Measurements from ENCODE around the gene ZNF320. TPM values are rescaled to one million over a fixed set of nuclear protein-coding genes. Genes with fewer than 3 reads are reported as not detected.
"Not testable (repeated sequence)": the region's sequence is repeated elsewhere in the genome, so short reads cannot be mapped to it uniquely, and the experiment has no call there.

ZNF320 gene
- total RNA-seq, 1 donor from 2014 or later, result 11.1 TPM

DNA sequence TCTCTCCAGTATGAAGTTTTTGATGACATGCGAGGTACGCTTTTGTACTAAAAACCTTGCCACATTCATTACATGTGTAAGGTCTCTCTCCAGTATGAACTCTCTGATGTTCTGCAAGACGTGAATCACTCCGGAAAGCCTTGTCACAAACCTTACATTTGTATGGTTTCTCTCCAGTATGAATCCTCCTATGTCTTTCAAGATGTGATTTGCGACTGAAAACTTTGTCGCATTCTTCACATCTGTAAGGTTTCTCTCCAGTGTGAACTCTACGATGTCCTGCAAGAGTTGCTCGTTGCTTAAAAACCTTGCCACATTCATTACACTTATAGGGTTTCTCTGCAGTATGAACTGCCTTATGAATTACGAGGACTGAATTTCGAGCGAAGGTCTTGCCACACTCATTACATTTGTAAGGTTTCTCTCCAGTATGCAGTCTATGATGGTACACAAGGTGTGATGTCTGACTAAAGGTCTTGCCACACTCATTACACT, 16.5 kb downstream of the ZNF320 start:
- no peak for DNase-seq
- intact Hi-C loops (cut with micrococcal nuclease), result no loop called here
- Histone ChIP-seq H3K9me3 (replicated peaks) (peaks cover 52% of the 10 kb centered on the region), H3K4me1 (no peaks in the 10 kb centered on the region), H3K36me3 (peaks cover 81% of the 10 kb centered on the region), H3K27me3 (ENCODE audit: low read depth) (no peaks in the 10 kb centered on the region), H3K4me3 (no peak overlapping the region), H3K27ac (replicated peaks) (no peak overlapping the region)
- no peak for TF ChIP-seq CTCF (IDR thresholded peaks at IDR 0.05; ENCODE audit: borderline replicate concordance)

GRCh38 chr19:52872996-52873395, 24.4 kb downstream of the ZNF320 start:
- H3K4me3 ChIP-seq; DNase-seq; H3K36me3 ChIP-seq; H3K27ac ChIP-seq (replicated peaks); intact Hi-C loops (cut with micrococcal nuclease); H3K9me3 ChIP-seq (replicated peaks); H3K4me1 ChIP-seq; H3K27me3 ChIP-seq (ENCODE audit: low read depth): not testable (repeated sequence)

DNA sequence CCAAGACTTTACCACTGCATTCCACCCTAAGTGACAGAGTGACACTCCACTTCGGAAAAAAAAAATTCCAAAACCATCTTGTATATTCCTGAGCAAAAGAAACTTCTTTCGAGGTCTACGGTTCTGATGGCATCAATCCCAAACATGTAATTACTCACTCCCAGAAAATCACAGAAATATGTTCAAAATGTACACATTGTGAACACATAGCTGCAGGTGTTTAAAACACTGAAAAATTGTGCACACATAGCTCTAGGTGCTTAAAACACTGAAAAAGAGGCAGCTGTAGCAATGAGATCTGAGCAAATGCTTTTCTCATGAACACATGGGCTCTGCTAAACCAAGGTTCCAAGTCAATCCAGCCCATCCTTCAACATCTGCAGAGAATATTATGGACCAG, 26.0 kb downstream of the ZNF320 start:
- DNase-seq, result no peak
- H3K4me1 ChIP-seq, result no peaks in the 10 kb centered on the region
- no peaks in the 10 kb centered on the region for H3K36me3 ChIP-seq
- no peak overlapping the region for H3K4me3 ChIP-seq
- H3K27me3 ChIP-seq (ENCODE audit: low read depth), result no peaks in the 10 kb centered on the region
- intact Hi-C loops (cut with micrococcal nuclease), result no loop called here
- H3K27ac ChIP-seq (replicated peaks), result no peak overlapping the region
- no peak for TF ChIP-seq CTCF (IDR thresholded peaks at IDR 0.05; ENCODE audit: borderline replicate concordance)
- no peaks in the 10 kb centered on the region for H3K9me3 ChIP-seq (replicated peaks)

GRCh38 chr19:52868031-52868430, 29.4 kb downstream of the ZNF320 start:
- intact Hi-C loops (cut with micrococcal nuclease); H3K27me3 ChIP-seq (ENCODE audit: low read depth); H3K36me3 ChIP-seq; DNase-seq; H3K9me3 ChIP-seq (replicated peaks); H3K27ac ChIP-seq (replicated peaks); H3K4me1 ChIP-seq; H3K4me3 ChIP-seq: not testable (repeated sequence)

DNA sequence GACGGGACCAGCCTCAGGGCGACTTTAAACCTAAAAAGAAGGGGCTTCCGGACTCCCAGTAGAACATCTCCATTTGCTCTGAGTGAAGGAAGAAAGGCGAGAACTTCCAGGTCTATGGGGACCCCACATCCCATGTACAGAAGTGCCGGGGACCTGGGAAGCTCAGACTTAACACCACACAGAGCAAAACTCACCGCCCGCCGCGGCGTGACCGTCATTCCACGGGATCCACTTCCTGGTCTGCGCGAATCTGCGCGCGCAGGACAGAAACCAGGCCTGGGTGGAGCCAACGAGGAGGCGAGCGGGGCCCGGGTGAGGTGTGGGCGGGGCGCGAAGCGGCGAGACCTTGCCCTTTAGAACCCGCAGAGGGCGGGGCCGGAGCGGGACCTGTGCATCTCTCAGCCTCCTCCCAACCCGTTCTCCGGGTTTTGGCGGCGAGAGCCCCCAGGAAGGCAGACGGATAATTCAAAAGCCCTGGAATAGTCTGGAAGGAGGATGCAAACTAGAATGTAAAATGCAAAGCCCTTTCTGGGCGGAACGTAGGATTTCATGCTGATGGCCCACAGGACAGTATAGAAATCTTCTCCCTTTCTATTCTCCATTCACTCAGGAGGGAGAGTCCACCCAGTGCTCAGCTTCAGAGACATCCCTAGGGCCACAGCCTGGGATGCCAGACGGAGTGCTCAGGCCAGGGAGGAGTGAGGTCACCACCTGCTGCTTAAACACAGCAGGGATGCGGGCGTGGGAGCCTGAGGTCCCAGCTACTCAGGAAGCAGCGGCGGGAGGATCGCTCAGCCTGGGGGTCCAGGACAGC, 39.9 kb downstream of the ZNF320 start, which contains the start of gene ZNF468:
Gene ZNF468, minus strand, starts transcription at position 242 of the 814 bp plus-strand sequence. CDS start 3,347 bp downstream, outside the sequence.
- intact Hi-C loops (cut with micrococcal nuclease); H3K27me3 ChIP-seq (ENCODE audit: low read depth); H3K9me3 ChIP-seq (replicated peaks); H3K4me1 ChIP-seq: not testable (repeated sequence)
- peak within 1 kb of the TSS; percentile 76 for H3K4me3 ChIP-seq
- H3K36me3 ChIP-seq, result peaks cover 16% of the 10 kb centered on the region
- peak within 1 kb of the TSS; percentile 60 for H3K27ac ChIP-seq (replicated peaks)
- peak; percentile 33 for TF ChIP-seq CTCF (IDR thresholded peaks at IDR 0.05; ENCODE audit: borderline replicate concordance)
- peak; percentile 60 for DNase-seq

DNA sequence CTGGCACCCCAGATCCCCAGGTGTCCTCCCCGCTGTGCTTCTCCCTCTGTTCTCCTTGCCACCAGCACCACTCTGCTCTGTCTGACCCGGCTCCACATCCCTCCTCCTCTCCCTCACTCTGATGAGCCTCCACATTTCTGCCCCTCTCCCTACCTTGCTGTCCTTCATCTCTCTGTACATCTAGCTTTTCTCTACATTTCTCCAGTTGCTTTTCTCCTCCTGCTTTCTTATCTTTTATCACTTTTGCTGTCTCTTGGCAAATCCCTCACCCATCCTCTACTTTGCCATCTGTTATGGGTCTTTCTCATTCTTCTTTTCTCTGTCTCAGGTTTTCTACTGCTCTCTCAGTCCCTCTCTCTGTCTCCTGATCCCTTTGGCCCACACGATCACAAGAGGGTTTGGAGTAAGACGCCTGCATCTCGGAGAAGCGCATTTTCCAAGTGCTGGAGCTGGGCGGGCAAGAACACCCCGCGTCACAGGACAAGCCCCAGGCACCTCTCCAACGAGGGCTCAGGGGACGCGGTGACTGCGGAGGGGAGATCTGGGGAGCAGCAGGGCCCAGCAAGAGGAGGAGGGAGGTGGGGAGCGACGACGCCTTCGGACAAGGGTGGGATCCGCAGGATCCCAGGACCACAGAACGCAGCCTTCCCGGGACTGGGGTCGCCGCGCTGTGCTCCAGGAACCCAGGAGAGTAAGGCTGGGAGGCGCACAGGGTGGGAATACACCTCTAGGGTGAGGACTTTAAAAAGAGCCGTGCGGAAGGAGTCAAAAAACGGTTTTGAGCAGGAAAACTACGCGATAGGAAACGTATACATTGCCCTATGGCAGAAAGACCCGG, 40.7 kb downstream of the ZNF320 start:
- Histone ChIP-seq H3K4me3 (peak overlapping the region; percentile 76), H3K36me3 (peaks cover 24% of the 10 kb centered on the region), H3K27ac (replicated peaks) (peak overlapping the region; percentile 60)
- H3K9me3 ChIP-seq (replicated peaks); H3K27me3 ChIP-seq (ENCODE audit: low read depth); H3K4me1 ChIP-seq; intact Hi-C loops (cut with micrococcal nuclease); DNase-seq: not testable (repeated sequence)

Other genes with a start within 250 kb of the ZNF320 start
- gene ZNF611, start 162.6 kb downstream of the ZNF320 start, total RNA-seq, result 7.0 TPM
- 2.9 TPM for gene ZNF600, start 110.8 kb downstream of the ZNF320 start, total RNA-seq
- 7.1 TPM for gene ZNF28, start 76.0 kb downstream of the ZNF320 start, total RNA-seq
- 8.3 TPM for gene ZNF468, start 40.0 kb downstream of the ZNF320 start, total RNA-seq
- gene ZNF888, start 25.8 kb upstream of the ZNF320 start, total RNA-seq, result 1.6 TPM
- gene ZNF816, start 65.2 kb upstream of the ZNF320 start, total RNA-seq, result 5.9 TPM
- gene ERVV-1, start 116.3 kb upstream of the ZNF320 start, total RNA-seq, result 0.11 TPM
- not detected for gene ERVV-2, start 147.1 kb upstream of the ZNF320 start, total RNA-seq
- gene ZNF160, start 205.8 kb upstream of the ZNF320 start, total RNA-seq, result 16.8 TPM
- gene ZNF415, start 235.3 kb upstream of the ZNF320 start, total RNA-seq, result 21.0 TPM